ENCODE measurements around the gene DLX4.

The DLX4 gene

GRCh38 chr17:50014471-50015088, 45.6 kb downstream of the DLX4 start:
- intact Hi-C loops (cut with micrococcal nuclease), result no loop called here
- Mint-ChIP-seq H3K4me3 (no peak overlapping the region), H3K27me3 (peaks cover 25% of the 10 kb centered on the region), H3K4me1 (ENCODE audit: low read depth) (no peaks in the 10 kb centered on the region), H3K36me3 (ENCODE audit: low read depth) (no peaks in the 10 kb centered on the region), H3K27ac (no peak overlapping the region), H3K9me3 (peaks cover 2% of the 10 kb centered on the region)

- no peaks in the 10 kb centered on the region for H3K4me1 Mint-ChIP-seq (ENCODE audit: low read depth)
- intact Hi-C loops (cut with micrococcal nuclease), result no loop called here
- no peaks in the 10 kb centered on the region for H3K36me3 Mint-ChIP-seq (ENCODE audit: low read depth)
- no peak overlapping the region for H3K27ac Mint-ChIP-seq
- peaks cover 20% of the 10 kb centered on the region for H3K27me3 Mint-ChIP-seq
- no peak overlapping the region for H3K4me3 Mint-ChIP-seq
- H3K9me3 Mint-ChIP-seq, result no peaks in the 10 kb centered on the region
Measured at GRCh38 chr17:50015146-50015545, 46.2 kb downstream of the DLX4 start.

GRCh38 chr17:50018909-50019308, 49.9 kb downstream of the DLX4 start:
- no peaks in the 10 kb centered on the region for H3K9me3 Mint-ChIP-seq

GRCh38 chr17:50020841-50021599, 52.0 kb downstream of the DLX4 start:
- intact Hi-C loops (cut with micrococcal nuclease), result no loop called here
- H3K9me3 Mint-ChIP-seq, result no peaks in the 10 kb centered on the region
- no peak overlapping the region for H3K27ac Mint-ChIP-seq
- peaks cover 15% of the 10 kb centered on the region for H3K27me3 Mint-ChIP-seq
- H3K4me3 Mint-ChIP-seq, result no peak overlapping the region
- H3K36me3 Mint-ChIP-seq (ENCODE audit: low read depth), result no peaks in the 10 kb centered on the region
- peaks cover 12% of the 10 kb centered on the region for H3K4me1 Mint-ChIP-seq (ENCODE audit: low read depth)

More at GRCh38 chr17:50018909-50019308, 49.9 kb downstream of the DLX4 start:
- H3K4me1 Mint-ChIP-seq (ENCODE audit: low read depth), result peaks cover 12% of the 10 kb centered on the region
- intact Hi-C loops (cut with micrococcal nuclease), result no loop called here
- no peak overlapping the region for H3K4me3 Mint-ChIP-seq
- H3K27ac Mint-ChIP-seq, result no peak overlapping the region
- H3K36me3 Mint-ChIP-seq (ENCODE audit: low read depth), result no peaks in the 10 kb centered on the region
- H3K27me3 Mint-ChIP-seq, result peaks cover 19% of the 10 kb centered on the region

GRCh38 chr17:50021681-50022370, 52.8 kb downstream of the DLX4 start:
- H3K36me3 Mint-ChIP-seq (ENCODE audit: low read depth), result no peaks in the 10 kb centered on the region
- no peaks in the 10 kb centered on the region for H3K9me3 Mint-ChIP-seq
- peaks cover 12% of the 10 kb centered on the region for H3K4me1 Mint-ChIP-seq (ENCODE audit: low read depth)
- no peak overlapping the region for H3K4me3 Mint-ChIP-seq
- H3K27me3 Mint-ChIP-seq, result peaks cover 16% of the 10 kb centered on the region
- intact Hi-C loops (cut with micrococcal nuclease), result no loop called here
- H3K27ac Mint-ChIP-seq, result no peak overlapping the region

GRCh38 chr17:50022463-50023130, 53.6 kb downstream of the DLX4 start:
- H3K27ac Mint-ChIP-seq, result no peak overlapping the region
- no peak overlapping the region for H3K4me3 Mint-ChIP-seq
- no peaks in the 10 kb centered on the region for H3K36me3 Mint-ChIP-seq (ENCODE audit: low read depth)
- peaks cover 24% of the 10 kb centered on the region for H3K27me3 Mint-ChIP-seq
- H3K9me3 Mint-ChIP-seq, result no peaks in the 10 kb centered on the region
- intact Hi-C loops (cut with micrococcal nuclease), result no loop called here
- H3K4me1 Mint-ChIP-seq (ENCODE audit: low read depth), result peaks cover 18% of the 10 kb centered on the region

GRCh38 chr17:50023520-50023919, 54.5 kb downstream of the DLX4 start:
- no peaks in the 10 kb centered on the region for H3K9me3 Mint-ChIP-seq
- peaks cover 27% of the 10 kb centered on the region for H3K4me1 Mint-ChIP-seq (ENCODE audit: low read depth)
- no peaks in the 10 kb centered on the region for H3K36me3 Mint-ChIP-seq (ENCODE audit: low read depth)
- peaks cover 33% of the 10 kb centered on the region for H3K27me3 Mint-ChIP-seq
- H3K4me3 Mint-ChIP-seq, result no peak overlapping the region
- intact Hi-C loops (cut with micrococcal nuclease), result no loop called here
- no peak overlapping the region for H3K27ac Mint-ChIP-seq

Data from dendritic cell treated with granulocyte-macrophage colony-stimulating factor and Interleukin-4, amounts not matched to agents 40 ng/mL and 50 ng/mL, for 4 days (primary cell).